ENCODE data around the gene ASPN. TPM values are rescaled to one million over a fixed set of nuclear protein-coding genes. Genes with fewer than 3 reads are reported as not detected.
A peak's percentile ranks its signal among the peaks of the same experiment; 100 is the strongest.

Gene ASPN
- total and polyA plus RNA-seq, 9 of the 15 experiments (the other 6 are each of a cell fraction or from before 2014, with no cell fraction given): 0.03 to 0.07 TPM; not detected in 7

GRCh38 chr9:92499701-92500100, 17.4 kb upstream of the ASPN start:
- Histone ChIP-seq H3K4me1 (replicated peaks in 1 of 2; ENCODE audit: control insufficient read depth in 2 of 2, insufficient read depth in 2 of 2, low read length in 2 of 2) (peaks cover 2 to 4% of the 10 kb centered on the region in 2 experiments; a peak in 3 of 5 replicates), H3K27ac (ENCODE audit: extremely low read depth, low read depth, low read length) (no peak overlapping the region), H2AFZ (ENCODE audit: low read depth, low read length) (no peak overlapping the region), H3K36me3 (ENCODE audit: control insufficient read depth, insufficient read depth, low read length) (no peaks in the 10 kb centered on the region), H4K20me1 (replicated peaks; ENCODE audit: control insufficient read depth, insufficient read depth, low read length) (no peaks in the 10 kb centered on the region), H3K9me1 (ENCODE audit: control insufficient read depth, insufficient read depth, low read length) (no peaks in the 10 kb centered on the region), H3K9me3 (replicated peaks; ENCODE audit: control insufficient read depth, insufficient read depth, low read depth, low read length) (no peaks in the 10 kb centered on the region), H3K79me2 (ENCODE audit: control insufficient read depth, insufficient read depth, low read length) (no peaks in the 10 kb centered on the region), H3K27me3 (ENCODE audit: control insufficient read depth in 2 of 2, insufficient read depth in 2 of 2, low read length in 2 of 2) (no peaks in the 10 kb centered on the region), H3K4me3 (no peak overlapping the region), H3K4me2 (ENCODE audit: insufficient read depth, low read length) (no peak overlapping the region), H3K9ac (ENCODE audit: insufficient read depth in 1 of 2, low read depth in 2 of 2, low read length in 2 of 2) (no peak overlapping the region)
- no TSS peak for BruUV-seq (replicated peaks)
- ATAC-seq (no peak), DNase-seq (ENCODE audit: extremely low read depth in 1 of 4, low spot score in 3 of 4) (no peak), FAIRE-seq (no peak)
- TF ChIP-seq DIDO1 (tag; IDR thresholded peaks at IDR 0.05; ENCODE audit: low read depth): no peak
- WGBS (ENCODE audit: insufficient coverage, low coverage, missing lambda C conversion rate): 0% methylated on average over 1 of the region's 2 CpGs
- in situ Hi-C loops (cut with MboI) (no loop called here), intact Hi-C loops (cut with micrococcal nuclease) (no loop called here)
- POLR2A ChIA-PET: no interaction called here
- CTCF ChIA-PET (ENCODE audit: low intra/inter-chr PET ratio): no interaction called here

GRCh38 chr9:92496396-92497176, 14.3 kb upstream of the ASPN start:
- ATAC-seq (no peak), FAIRE-seq (peak; percentile 29), DNase-seq (ENCODE audit: extremely low read depth in 1 of 4, low spot score in 3 of 4) (no peak)
- intact Hi-C loops (cut with micrococcal nuclease) (no loop called here), in situ Hi-C loops (cut with MboI) (no loop called here)
- TF ChIP-seq ZSCAN32 (CRISPR knock-in tag; IDR thresholded peaks at IDR 0.05) (no peak), ZNF699 (CRISPR knock-in tag; IDR thresholded peaks at IDR 0.05; ENCODE audit: insufficient replicate concordance) (no peak), SREBF2 (CRISPR knock-in tag; IDR thresholded peaks at IDR 0.05) (no peak), ZKSCAN8 (CRISPR knock-in tag; IDR thresholded peaks at IDR 0.05) (no peak), MAFK (IDR thresholded peaks at IDR 0.05; ENCODE audit: low read length) (no peak), PCBP1 (IDR thresholded peaks at IDR 0.05; ENCODE audit: low read depth, low read length, poor library complexity, severe bottlenecking) (no peak), ZNF57 (CRISPR knock-in tag; IDR thresholded peaks at IDR 0.05) (no peak), IRF1 (CRISPR knock-in tag; IDR thresholded peaks at IDR 0.05; ENCODE audit: borderline replicate concordance) (no peak), EHMT2 (IDR thresholded peaks at IDR 0.05) (no peak), HDAC1 (IDR thresholded peaks at IDR 0.05) (no peak), SRSF9 (IDR thresholded peaks at IDR 0.05; ENCODE audit: borderline replicate concordance, low read depth, low read length) (no peak), RBFOX2 (IDR thresholded peaks at IDR 0.05; ENCODE audit: low read depth, low read length) (no peak), MAZ (CRISPR knock-in tag; conservative IDR thresholded peaks at IDR 0.05 in 1 of 2, IDR thresholded peaks at IDR 0.05 in 1 of 2) (no peak)
- 79% methylated on average over 5 of the region's 5 CpGs for WGBS (ENCODE audit: insufficient coverage, low coverage, missing lambda C conversion rate)
- H3K4me2 ChIP-seq (ENCODE audit: insufficient read depth, low read length): no peak overlapping the region
- no peaks in the 10 kb centered on the region for H3K27me3 ChIP-seq (ENCODE audit: control insufficient read depth in 2 of 2, insufficient read depth in 2 of 2, low read length in 2 of 2)
- H3K27ac ChIP-seq (ENCODE audit: extremely low read depth, low read depth, low read length): no peak overlapping the region
- no peak overlapping the region for H3K4me3 ChIP-seq
- no peaks in the 10 kb centered on the region for H3K36me3 ChIP-seq (ENCODE audit: control insufficient read depth, insufficient read depth, low read length)
- ChIA-PET POLR2A (no interaction called here), CTCF (ENCODE audit: low intra/inter-chr PET ratio) (no interaction called here)
- H4K20me1 ChIP-seq (replicated peaks; ENCODE audit: control insufficient read depth, insufficient read depth, low read length): no peaks in the 10 kb centered on the region
- no peak overlapping the region for H3K9ac ChIP-seq (ENCODE audit: insufficient read depth in 1 of 2, low read depth in 2 of 2, low read length in 2 of 2)
- no peaks in the 10 kb centered on the region for H3K79me2 ChIP-seq (ENCODE audit: control insufficient read depth, insufficient read depth, low read length)
- H2AFZ ChIP-seq (ENCODE audit: low read depth, low read length): no peak overlapping the region
- no peaks in the 10 kb centered on the region; a peak in 2 of 5 replicates for H3K4me1 ChIP-seq (replicated peaks in 1 of 2; ENCODE audit: control insufficient read depth in 2 of 2, insufficient read depth in 2 of 2, low read length in 2 of 2)
- no peaks in the 10 kb centered on the region for H3K9me1 ChIP-seq (ENCODE audit: control insufficient read depth, insufficient read depth, low read length)
- no TSS peak for BruUV-seq (replicated peaks)
- H3K9me3 ChIP-seq (replicated peaks; ENCODE audit: control insufficient read depth, insufficient read depth, low read depth, low read length): no peaks in the 10 kb centered on the region

Measured in K562 (cell line).